ENCODE results near the gene ERP44.
"Not testable (repeated sequence)": the region's sequence is repeated elsewhere in the genome, so short reads cannot be mapped to it uniquely, and the experiment has no call there.

Gene ERP44

DNA sequence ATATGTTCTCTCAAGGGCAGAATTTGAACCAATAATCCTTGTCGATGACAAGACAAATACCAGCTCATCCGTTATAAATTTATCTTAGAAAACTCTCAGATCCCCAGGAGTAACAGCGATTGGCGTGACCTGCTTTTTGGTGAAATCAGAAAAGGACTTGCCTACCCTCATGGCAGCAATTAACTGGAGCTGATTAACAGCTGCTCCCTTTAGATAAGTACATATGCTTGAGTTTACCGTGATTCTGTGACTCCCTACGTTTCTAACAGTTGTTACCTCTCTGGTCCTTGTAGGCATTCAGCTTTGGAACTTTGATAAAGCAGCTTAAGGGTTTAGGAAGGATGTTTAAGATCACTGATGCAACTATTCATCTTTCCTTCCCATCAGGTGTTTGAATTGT is 2.8 kb upstream of the ERP44 start:
- DNase-seq (ENCODE audit: low read depth in 1 of 2, low spot score in 1 of 2), result no peak

- DNase-seq (ENCODE audit: low read depth in 1 of 2, low spot score in 1 of 2), result no peak
Measured at GRCh38 chr9:100100146-100100667, 1.4 kb upstream of the ERP44 start.

DNA sequence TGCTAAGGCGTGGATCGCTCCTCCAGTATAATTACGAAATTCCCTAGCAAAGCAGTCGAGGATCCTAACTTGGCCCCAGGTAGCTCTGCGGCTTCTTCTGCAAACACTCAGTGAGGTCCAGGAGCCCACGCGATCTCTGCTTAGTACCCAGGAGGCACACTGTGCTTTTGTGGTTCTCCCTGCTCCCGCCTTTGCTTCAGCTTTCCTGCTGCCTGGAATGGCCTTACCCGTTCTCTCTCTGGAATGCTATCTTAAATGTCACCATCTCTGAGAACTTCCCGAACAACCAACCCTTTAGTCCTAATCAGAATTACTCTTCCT is 882 bp upstream of the ERP44 start:
- DNase-seq (ENCODE audit: low read depth in 1 of 2, low spot score in 1 of 2), result no peak

- DNase-seq (ENCODE audit: low read depth in 1 of 2, low spot score in 1 of 2), result peak in 1 of 2 donors; percentile 5
Measured at GRCh38 chr9:100098046-100098886, 534 bp downstream of the ERP44 start.

GRCh38 chr9:100096378-100096916 is 2.4 kb downstream of the ERP44 start:
- DNase-seq (ENCODE audit: low read depth in 1 of 2, low spot score in 1 of 2), result no peak

GRCh38 chr9:100094411-100094810 is 4.4 kb downstream of the ERP44 start:
- not testable (repeated sequence) for DNase-seq (ENCODE audit: low read depth in 1 of 2, low spot score in 1 of 2)

GRCh38 chr9:100092066-100092465 is 6.7 kb downstream of the ERP44 start:
- DNase-seq (ENCODE audit: low read depth in 1 of 2, low spot score in 1 of 2), result no peak

- DNase-seq (ENCODE audit: low read depth in 1 of 2, low spot score in 1 of 2), result no peak
Measured at GRCh38 chr9:100091650-100092049, 7.2 kb downstream of the ERP44 start.

DNA sequence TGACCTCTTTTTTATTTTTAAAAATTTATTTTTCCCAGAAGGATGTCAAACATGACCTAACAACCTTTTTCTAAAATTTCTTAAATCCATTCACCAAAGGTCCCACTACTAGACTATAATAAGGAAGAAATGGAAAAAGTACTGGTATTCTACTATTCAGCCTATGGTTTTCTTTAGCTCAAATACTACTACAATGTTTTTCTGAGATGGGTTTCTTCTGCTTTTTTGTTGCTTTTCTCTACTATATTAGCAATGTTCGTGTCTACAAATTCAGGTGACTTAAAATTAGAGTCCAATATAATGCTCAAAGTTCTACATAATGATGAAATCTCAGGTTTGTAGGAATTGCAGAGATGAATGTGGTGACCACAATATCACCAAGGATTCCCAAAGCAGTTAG is 7.9 kb downstream of the ERP44 start:
- DNase-seq (ENCODE audit: low read depth in 1 of 2, low spot score in 1 of 2), result no peak

- DNase-seq (ENCODE audit: low read depth in 1 of 2, low spot score in 1 of 2), result no peak
Measured at GRCh38 chr9:100088202-100088601, 10.6 kb downstream of the ERP44 start.

DNA sequence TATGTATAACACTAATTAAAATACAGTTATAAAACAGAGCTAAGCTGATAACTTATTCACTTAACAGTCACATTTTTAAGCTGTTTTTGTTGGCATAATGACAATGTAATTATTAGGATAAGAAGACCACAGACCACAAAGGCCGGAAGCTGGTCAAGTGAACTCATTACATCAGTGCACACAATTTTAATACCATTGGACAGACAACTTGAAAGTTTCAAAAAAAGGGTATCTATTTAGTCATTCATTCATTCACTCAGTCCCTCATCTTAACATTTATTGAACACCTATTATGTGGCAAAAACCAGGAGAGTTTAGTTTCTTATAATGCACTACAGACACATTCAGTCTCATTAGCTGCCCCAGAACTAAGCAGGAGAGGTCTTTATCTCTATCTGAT is 11.6 kb downstream of the ERP44 start:
- DNase-seq (ENCODE audit: low read depth in 1 of 2, low spot score in 1 of 2), result no peak

DNA sequence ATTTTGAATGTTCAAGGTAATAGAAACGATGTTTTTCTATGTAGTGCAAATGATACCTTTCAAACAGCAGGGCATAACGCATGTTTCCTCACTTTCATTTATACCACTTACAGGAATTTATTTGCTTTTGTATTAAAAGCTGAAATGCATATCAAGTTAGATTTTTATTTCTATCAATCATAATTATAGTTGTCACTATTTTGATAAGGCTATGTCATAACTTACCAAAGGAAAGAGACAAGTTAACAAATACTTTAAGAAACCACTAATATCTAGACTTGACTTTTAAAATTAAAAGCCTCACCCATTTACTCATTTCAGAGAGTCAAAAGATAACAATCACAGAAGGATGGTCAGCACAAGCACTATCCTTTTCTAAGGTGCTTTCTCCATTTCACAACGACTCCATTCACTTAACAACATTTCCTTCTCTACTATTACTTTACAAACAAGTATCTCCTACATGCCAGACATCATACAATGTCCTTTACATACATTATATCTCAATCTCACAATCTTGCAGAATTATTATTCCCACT is 12.6 kb downstream of the ERP44 start:
- no peak for DNase-seq (ENCODE audit: low read depth in 1 of 2, low spot score in 1 of 2)

- no peak for DNase-seq (ENCODE audit: low read depth in 1 of 2, low spot score in 1 of 2)
Measured at GRCh38 chr9:100084734-100085133, 14.1 kb downstream of the ERP44 start.

DNA sequence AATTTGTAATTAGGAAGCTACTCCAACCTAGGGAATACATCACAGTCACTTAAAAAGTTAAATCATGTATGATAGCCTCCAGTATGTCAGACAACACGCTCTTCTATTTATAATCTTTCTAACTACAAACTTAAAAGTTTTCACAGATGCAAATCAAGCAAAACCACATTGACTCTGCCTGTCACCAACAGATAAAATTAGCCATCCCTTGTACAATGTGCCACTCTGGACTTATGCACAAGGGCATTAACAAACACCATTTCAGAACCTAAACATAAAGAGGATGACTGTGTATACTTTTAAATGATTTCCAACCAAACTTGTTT is 14.7 kb downstream of the ERP44 start:
- DNase-seq (ENCODE audit: low read depth in 1 of 2, low spot score in 1 of 2), result no peak

DNA sequence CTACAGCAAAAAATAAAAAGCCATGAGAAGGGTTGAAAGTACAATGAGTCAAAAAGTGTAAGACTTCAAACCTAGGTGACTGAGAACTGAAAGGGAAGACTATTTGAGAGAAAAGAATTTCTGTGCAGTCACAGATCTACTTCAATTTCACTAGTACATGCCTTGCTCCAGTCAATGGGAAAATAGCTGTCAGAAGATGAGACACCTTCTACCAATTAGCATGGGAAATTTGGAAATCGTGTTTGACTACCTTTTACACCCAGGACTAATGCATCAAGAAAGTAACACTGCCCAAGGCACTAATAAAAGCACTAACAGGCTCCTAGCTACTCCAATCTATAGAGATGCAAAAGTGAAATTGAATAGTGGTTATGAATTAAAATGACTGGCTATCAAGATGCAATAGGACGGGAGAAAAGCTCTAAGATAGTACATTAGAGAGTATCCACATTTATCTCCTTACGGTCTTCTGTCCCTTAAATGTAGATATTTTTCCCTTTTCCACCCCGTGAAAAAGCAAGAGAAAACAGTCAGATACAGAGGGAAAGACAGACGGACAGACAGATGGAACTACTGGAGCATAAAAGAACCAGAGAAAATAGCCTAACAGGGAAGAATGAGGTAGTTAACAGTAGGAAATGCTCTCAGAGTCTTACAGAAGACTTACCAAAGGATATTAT is 15.2 kb downstream of the ERP44 start:
- DNase-seq (ENCODE audit: low read depth in 1 of 2, low spot score in 1 of 2), result no peak

- no peak for DNase-seq (ENCODE audit: low read depth in 1 of 2, low spot score in 1 of 2)
Measured at GRCh38 chr9:100082782-100083181, 16.0 kb downstream of the ERP44 start.

DNA sequence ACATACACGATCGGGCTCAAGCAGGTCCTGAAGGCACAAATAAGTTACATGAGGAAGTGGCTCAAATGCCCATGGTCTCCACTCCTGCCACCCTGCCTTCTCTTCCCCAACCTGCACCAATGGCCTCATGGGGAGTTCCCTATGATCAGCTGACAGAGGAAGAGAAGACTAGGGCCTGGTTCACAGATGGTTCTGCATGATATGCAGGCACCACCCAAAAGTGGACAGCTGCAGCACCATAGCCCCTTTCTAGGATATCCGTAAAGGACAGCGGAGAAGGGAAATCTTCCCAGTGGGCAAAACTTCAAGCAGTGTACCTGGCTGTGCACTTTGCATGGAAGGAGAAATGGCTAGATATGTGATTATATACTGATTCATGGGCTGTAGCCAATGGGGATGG is 22.5 kb downstream of the ERP44 start:
- not testable (repeated sequence) for DNase-seq (ENCODE audit: low read depth in 1 of 2, low spot score in 1 of 2)

GRCh38 chr9:100074989-100075388 is 23.8 kb downstream of the ERP44 start:
- no peak for DNase-seq (ENCODE audit: low read depth in 1 of 2, low spot score in 1 of 2)

DNA sequence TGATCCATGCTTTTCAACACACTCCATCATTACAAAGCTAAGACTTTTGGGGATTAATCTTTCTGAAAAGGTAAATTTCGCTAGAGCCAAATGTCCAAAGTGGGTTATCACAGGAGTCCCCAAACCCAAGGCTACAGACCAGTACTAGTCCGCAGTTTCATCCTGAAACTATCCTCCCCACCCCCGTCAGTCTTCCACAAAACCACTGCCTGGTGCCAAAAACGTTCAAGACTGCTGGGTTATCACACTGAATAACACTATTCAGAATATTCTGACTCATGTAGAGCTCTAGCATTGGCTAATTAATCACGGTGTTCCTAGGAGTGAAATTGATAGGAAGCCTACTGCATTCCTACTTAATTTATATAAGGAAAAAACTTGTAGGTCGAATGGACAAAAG is 24.7 kb downstream of the ERP44 start:
- no peak for DNase-seq (ENCODE audit: low read depth in 1 of 2, low spot score in 1 of 2)

GRCh38 chr9:100072805-100073204 is 26.0 kb downstream of the ERP44 start:
- DNase-seq (ENCODE audit: low read depth in 1 of 2, low spot score in 1 of 2), result no peak

DNA sequence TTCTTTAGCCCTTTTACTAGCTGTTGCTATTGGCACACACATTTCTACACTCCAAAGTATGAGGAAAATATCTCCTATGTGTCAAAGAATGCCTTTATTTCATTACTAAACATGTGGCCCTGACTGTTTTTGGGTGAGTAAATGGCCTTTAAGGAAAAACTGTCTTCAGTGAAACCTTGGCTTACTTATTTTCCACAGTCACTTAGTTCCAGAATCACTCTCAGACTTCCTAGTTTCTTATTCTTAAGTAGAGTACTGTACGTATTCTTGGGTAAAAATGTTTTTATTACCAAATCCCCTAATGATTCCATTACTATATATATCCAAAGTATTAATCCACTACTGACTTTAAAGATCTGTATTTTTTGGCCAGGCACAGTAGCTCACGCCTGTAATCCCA is 27.5 kb downstream of the ERP44 start:
- no peak for DNase-seq (ENCODE audit: low read depth in 1 of 2, low spot score in 1 of 2)
